WI38 (cell line): ENCODE results near the gene CCL1.

Experiments
- H3K4me3 ChIP-seq: 2 replicates; pipeline ENCODE4 v1.5.1; 2011; ENCODE audit warnings: low read depth, mild to moderate bottlenecking, control low read depth, low read length
- CTCF ChIP-seq: IDR thresholded peaks from 2 replicates; pipeline ENCODE4 v1.5.1; 2012; ENCODE audit warnings: low read depth, mild to moderate bottlenecking, control low read depth, low read length

CCL1 gene

GRCh38 chr17:34368196-34368945, 5.3 kb upstream of the CCL1 start:
- no peak overlapping the region for H3K4me3 ChIP-seq
- TF ChIP-seq CTCF = no peak

- TF ChIP-seq CTCF = no peak
- H3K4me3 ChIP-seq = no peak overlapping the region
Measured at GRCh38 chr17:34367486-34368195, 4.6 kb upstream of the CCL1 start.

- TF ChIP-seq CTCF = no peak
- no peak overlapping the region for H3K4me3 ChIP-seq
Measured at GRCh38 chr17:34366529-34367107, 3.6 kb upstream of the CCL1 start.

- H3K4me3 ChIP-seq = no peak overlapping the region
- TF ChIP-seq CTCF = no peak
Measured at GRCh38 chr17:34366010-34366409, 3.0 kb upstream of the CCL1 start.

- no peak overlapping the region for H3K4me3 ChIP-seq
- no peak for TF ChIP-seq CTCF
Measured at GRCh38 chr17:34365340-34365739, 2.3 kb upstream of the CCL1 start.

- no peak for TF ChIP-seq CTCF
Measured at GRCh38 chr17:34364751-34365150, 1.7 kb upstream of the CCL1 start.

More at GRCh38 chr17:34364751-34365150, 1.7 kb upstream of the CCL1 start:
- no peak overlapping the region for H3K4me3 ChIP-seq
